G401.6 (cell line): ENCODE data around the gene NFX1.

Source experiments
- FAIRE-seq: peaks from 2 replicates; lab custom pipeline; 2012; peaks lifted over from hg19 to GRCh38; lab: Jason Lieb, UNC

Gene NFX1

GRCh38 chr9:33267151-33267767 lies 23.1 kb upstream of the NFX1 start:
- FAIRE-seq, result no peak

- no peak for FAIRE-seq
Measured at GRCh38 chr9:33270146-33270545, 20.2 kb upstream of the NFX1 start.

DNA sequence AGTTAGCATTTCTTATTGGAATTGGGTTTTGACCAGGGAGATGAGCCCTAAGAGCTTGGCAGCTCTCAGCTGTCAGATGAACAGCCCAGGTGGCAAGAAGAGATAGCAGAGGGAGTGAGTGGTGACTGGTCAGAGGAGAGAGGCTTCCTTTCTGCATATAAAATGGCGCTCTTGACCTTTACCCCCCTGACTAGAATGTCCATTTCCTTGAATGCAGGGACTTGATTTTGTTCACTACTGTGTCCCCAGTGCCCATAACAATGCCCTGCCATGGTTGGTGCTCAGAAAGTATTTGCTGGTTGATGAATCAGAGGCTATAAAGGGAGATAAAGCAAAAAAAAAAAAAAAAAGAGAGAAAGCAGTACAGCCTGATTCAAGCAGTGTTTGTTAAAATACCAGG lies 18.3 kb upstream of the NFX1 start:
- no peak for FAIRE-seq

GRCh38 chr9:33273266-33273971 lies 16.9 kb upstream of the NFX1 start:
- no peak for FAIRE-seq

DNA sequence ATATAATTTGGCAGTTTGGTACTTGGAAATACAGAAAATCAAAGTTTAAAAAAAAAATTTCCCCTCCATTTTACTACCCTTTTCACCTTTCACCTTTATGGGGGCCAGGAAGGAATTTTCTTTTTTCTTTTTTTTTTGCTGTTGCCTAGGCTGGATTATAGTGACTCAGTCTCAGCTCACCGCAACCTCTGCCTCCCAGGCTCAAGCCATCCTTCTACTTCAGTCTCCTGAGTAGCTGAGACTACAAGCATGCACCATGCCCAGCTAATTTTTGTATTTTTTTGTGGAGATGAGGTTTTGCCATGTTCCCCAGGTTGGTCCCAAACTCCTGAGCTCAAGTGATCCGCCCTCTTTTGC lies 16.4 kb upstream of the NFX1 start:
- no peak for FAIRE-seq

GRCh38 chr9:33277484-33277883 lies 12.8 kb upstream of the NFX1 start:
- no peak for FAIRE-seq

GRCh38 chr9:33285502-33285901 lies 4.8 kb upstream of the NFX1 start:
- no peak for FAIRE-seq

- FAIRE-seq, result peak; percentile 89
Measured at GRCh38 chr9:33287087-33287490, 3.2 kb upstream of the NFX1 start.

GRCh38 chr9:33288235-33288634 lies 2.1 kb upstream of the NFX1 start:
- FAIRE-seq, result no peak

DNA sequence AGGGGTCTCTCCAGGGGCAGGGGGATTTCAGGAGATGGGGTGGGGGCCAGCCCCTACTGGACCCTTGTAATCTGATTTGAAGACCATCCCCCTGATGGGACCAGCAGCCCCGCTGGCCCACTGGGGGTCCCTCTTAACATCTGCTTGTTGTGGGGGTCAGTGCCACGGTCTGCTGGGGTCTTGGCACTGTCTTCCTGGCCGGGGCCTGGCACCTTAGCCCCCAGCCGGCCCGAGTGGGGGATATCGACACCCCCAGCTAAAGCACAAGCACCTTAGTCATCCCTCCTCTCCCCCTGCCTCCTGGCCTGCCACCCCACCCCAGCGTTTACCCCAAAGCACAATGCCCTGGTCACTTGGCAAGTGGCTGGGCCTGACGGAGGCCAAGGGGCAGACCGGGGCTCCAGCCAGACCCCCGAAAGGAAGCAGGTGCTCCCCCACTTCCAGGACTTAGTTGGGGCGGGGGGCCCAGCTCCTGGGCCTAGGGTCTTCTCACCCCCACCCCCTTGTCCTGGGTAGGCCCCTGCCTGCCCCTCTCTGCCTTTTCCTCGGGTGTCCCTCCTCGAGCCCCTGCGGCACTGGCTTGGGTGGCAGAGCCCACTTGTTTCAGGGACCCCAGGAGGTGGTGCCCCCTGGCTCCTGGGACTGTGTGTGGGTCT lies 1.4 kb upstream of the NFX1 start:
- no peak for FAIRE-seq

- no peak for FAIRE-seq
Measured at GRCh38 chr9:33289496-33289895, 820 bp upstream of the NFX1 start.

GRCh38 chr9:33289936-33290246 lies 425 bp upstream of the NFX1 start:
- no peak for FAIRE-seq

DNA sequence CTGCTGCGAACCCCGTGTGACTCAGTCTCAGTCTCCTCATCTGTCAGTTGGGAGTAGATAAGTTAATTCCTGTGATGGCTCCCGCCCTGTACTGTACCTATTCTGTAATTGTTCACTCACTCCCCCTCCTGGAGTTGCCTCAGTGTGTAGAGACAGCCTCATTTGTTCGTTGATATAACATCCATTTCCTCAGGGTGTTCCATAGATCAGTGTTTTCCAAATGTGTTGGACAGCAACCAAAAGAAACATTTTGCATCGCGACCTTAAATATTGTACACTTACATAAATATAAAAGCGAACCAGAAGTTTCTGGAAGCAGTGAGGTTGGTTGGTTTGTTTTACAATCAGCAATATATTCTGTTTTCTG lies 698 bp downstream of the NFX1 start:
- FAIRE-seq, result no peak

DNA sequence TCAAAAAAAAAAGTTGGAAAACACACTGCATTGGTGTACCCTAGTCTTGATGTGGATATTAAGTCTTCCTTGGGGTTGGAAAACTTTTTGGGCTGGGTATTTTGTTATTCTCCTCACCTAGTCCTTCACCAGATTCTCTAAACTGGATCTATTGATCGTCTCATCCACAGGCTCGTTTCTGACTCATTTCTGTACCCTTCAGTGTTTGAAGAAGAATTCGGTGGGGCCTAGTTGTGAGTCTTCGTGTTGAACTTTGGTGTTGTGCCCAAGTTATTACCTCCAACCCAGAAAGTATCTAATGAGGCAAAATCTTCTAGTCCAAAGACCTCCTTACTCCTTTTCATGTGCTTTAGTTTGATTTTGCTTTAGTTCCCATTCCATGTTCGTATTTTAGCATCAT lies 1.6 kb downstream of the NFX1 start:
- FAIRE-seq, result no peak

- FAIRE-seq, result no peak
Measured at GRCh38 chr9:33293782-33294181, 3.5 kb downstream of the NFX1 start.

DNA sequence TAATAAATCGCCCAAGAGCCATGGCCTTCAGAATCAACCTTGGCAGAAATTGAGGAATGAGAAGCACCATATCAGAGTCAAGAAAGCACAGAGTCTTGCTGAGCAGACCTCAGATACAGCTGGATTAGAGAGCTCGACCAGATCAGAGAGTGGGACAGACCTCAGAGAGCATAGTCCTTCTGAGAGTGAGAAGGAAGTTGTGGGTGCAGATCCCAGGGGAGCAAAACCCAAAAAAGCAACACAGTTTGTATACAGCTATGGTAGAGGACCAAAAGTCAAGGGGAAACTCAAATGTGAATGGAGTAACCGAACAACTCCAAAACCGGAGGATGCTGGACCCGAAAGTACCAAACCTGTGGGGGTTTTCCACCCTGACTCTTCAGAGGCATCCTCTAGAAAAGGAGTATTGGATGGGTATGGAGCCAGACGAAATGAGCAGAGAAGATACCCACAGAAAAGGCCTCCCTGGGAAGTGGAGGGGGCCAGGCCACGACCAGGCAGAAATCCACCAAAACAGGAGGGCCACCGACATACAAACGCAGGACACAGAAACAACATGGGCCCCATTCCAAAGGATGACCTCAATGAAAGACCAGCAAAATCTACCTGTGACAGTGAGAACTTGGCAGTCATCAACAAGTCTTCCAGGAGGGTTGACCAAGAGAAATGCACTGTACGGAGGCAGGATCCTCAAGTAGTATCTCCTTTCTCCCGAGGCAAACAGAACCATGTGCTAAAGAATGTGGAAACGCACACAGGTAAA lies 4.5 kb downstream of the NFX1 start:
- no peak for FAIRE-seq

GRCh38 chr9:33295571-33295970 lies 5.3 kb downstream of the NFX1 start:
- no peak for FAIRE-seq

DNA sequence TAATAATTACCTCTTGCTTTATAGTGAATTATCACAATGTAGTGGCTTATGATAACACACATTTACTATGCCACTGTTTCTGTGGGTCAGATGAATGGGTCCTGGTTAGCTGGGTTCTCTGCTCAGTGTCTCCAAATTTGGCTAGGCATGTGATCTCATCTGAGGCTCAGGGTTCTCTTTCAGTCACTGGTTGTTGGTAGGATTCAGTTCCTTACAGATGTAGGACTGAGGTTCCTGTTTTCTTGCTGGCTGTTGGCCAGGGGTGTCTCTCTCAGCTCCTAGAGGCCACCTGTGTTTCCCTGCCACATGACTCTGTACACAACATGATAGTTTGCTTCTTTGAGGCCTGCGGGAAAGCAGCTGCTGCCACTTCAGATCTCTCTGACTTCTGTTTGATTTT lies 7.1 kb downstream of the NFX1 start:
- FAIRE-seq, result no peak

DNA sequence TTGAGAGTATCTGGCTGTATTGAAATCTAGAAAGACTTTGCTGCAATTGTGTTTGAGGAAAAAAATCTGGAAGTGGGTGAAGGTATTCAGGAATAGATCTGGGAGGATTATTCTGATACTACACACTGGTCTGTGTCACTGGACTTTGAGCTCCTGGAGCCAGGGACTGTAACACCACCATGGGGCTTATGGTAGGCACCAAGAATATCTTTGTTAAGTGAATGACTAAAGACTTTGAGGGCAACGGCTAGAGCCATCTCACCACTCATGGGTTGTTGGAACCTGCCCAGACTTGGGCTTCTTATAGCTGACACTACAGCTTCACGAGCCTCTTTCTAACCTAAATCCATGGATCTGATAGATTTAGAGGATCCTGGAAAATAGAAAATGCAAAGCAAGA lies 10.2 kb downstream of the NFX1 start:
- no peak for FAIRE-seq

DNA sequence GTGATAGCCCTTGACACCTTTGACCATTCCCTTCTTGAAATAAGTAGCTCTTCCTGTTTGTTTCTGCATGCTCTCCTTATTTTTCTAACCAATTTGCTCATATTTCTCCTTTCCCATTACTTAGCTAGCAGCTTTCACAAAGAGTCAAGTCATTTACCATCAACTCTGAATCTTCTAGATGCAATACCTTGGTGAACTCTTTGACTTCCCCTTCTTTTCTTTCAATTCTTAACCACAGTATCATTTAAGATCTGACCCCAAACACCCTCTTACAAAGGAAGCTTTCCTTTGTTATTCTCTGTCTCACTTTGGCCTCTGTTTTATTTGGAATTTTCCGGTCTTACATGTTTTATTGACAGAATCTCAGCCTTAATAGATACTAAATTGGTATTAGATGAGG lies 14.0 kb downstream of the NFX1 start:
- no peak for FAIRE-seq

DNA sequence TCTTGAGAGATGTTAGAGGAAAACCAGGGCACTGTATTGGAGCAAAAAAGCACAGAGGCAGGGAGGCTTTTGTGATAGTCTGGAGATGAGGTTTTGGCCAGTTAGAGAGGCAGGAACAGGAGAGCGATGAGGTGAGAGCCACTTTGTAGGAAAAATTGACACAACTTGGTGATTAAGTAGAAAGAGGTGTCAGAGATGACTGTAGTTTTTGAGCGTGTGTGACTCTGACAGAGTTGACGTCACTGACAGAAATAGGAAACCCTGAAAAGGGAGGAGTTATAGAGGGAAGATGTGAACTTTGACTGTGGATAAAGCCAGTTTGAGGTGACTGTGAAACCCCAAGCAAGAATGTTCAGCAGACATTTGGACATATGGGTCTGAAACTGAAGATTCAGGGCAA lies 15.7 kb downstream of the NFX1 start:
- no peak for FAIRE-seq

- no peak for FAIRE-seq
Measured at GRCh38 chr9:33307067-33307466, 16.8 kb downstream of the NFX1 start.

DNA sequence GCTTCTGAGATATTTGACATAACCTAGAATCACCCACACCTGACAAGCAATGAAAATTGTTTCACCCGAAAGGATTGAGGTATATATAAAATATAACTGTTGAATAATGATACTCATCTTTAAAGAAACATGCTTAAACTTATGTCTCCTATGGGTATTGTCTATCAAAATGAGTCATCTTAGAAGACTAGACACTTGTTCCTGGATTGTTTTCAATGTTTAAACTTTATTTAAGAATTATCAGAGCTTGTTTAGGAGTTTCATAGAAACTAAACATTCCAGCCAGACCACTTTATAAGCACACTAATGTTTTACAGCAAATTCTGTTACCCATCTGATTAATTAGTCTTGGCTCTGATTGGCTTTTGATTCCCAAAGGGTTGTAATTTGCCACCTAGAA lies 19.6 kb downstream of the NFX1 start:
- no peak for FAIRE-seq

- FAIRE-seq, result no peak
Measured at GRCh38 chr9:33310748-33311147, 20.4 kb downstream of the NFX1 start.
